NCI-H1930 (cell line): ENCODE results near the gene RNH1.
A peak's percentile ranks its signal among the peaks of the same experiment; 100 is the strongest.

Experiments
- DNase-seq, 2 experiments: peaks; one replicate each; lab custom pipeline; 2025; lab: John Stamatoyannopoulos, UW

The RNH1 gene

GRCh38 chr11:457111-457760 is 49.8 kb downstream of the RNH1 start:
- DNase-seq: no peak

- no peak for DNase-seq
These were observed 50.5 kb downstream of the RNH1 start for GRCh38 chr11:456533-456932.

- no peak for DNase-seq
These were observed 51.4 kb downstream of the RNH1 start for GRCh38 chr11:455566-456147.

GRCh38 chr11:454801-455565 is 52.1 kb downstream of the RNH1 start:
- DNase-seq: no peak

- DNase-seq: no peak
These were observed 53.0 kb downstream of the RNH1 start for GRCh38 chr11:454043-454442.

GRCh38 chr11:453564-453963 is 53.5 kb downstream of the RNH1 start:
- DNase-seq: no peak

- DNase-seq: no peak
These were observed 54.0 kb downstream of the RNH1 start for GRCh38 chr11:452916-453527.

GRCh38 chr11:452203-452744 is 54.8 kb downstream of the RNH1 start:
- no peak for DNase-seq

- no peak for DNase-seq
These were observed 55.3 kb downstream of the RNH1 start for GRCh38 chr11:451738-452137.

GRCh38 chr11:450809-451451 is 56.1 kb downstream of the RNH1 start:
- DNase-seq: peak; percentile 43 to 53

- peak; percentile 99 for DNase-seq
These were observed 56.9 kb downstream of the RNH1 start, which contains the start of gene PTDSS2 for GRCh38 chr11:449889-450808. PTDSS2 (plus strand) TSS chr11:450279; CDS start chr11:450456, 177 bp downstream.

GRCh38 chr11:447923-448731 is 58.9 kb downstream of the RNH1 start:
- DNase-seq: peak; percentile 98 to 99

- no peak for DNase-seq
These were observed 60.2 kb downstream of the RNH1 start for GRCh38 chr11:446891-447290.

- no peak for DNase-seq
These were observed 61.1 kb downstream of the RNH1 start for GRCh38 chr11:445765-446588.
